Neural cell (in vitro differentiated cells): Measurements from ENCODE around the gene RASAL1. TPM values are rescaled to one million over a fixed set of nuclear protein-coding genes. Genes with fewer than 3 reads are reported as not detected.

Experiments
- H2AFZ ChIP-seq: fragments of 200-600, 300-800 bp; sonication (generic), shearing (Covaris generic); 2 replicates; pipeline ENCODE4 v1.6.0; 2014; ENCODE audit warnings: low read depth, mild to moderate bottlenecking, antibody characterized with exemption, low read length, moderate library complexity
- H3F3A ChIP-seq: fragments of 200-600 bp; shearing (Covaris generic); 2 replicates; pipeline ENCODE4 v1.6.1; 2016; ENCODE audit warnings: mild to moderate bottlenecking, moderate library complexity, mixed read lengths, antibody characterized with exemption, low read length; ENCODE audit not compliant: insufficient read depth, poor library complexity, severe bottlenecking
- H3K27ac ChIP-seq: fragments of 200-600, 300-800 bp; sonication (generic), shearing (Covaris generic); 2 replicates; pipeline ENCODE4 v1.5.1; 2014; ENCODE audit warnings: mild to moderate bottlenecking, low read length, moderate library complexity
- H3K27me3 ChIP-seq: fragments of 300-800, 200-600 bp; sonication (generic), shearing (Covaris generic); 2 replicates; pipeline ENCODE4 v1.6.0; 2014; ENCODE audit warnings: mild to moderate bottlenecking, low read depth, low read length, moderate library complexity; ENCODE audit not compliant: insufficient read depth
- H3K36me3 ChIP-seq: fragments of 300-800, 200-600 bp; sonication (generic), shearing (Covaris generic); 2 replicates; pipeline ENCODE4 v1.5.1; 2014; ENCODE audit warnings: mild to moderate bottlenecking, antibody characterized with exemption, low read length, moderate library complexity; ENCODE audit not compliant: insufficient read depth
- H3K4me2 ChIP-seq: fragments of 300-800, 200-600 bp; sonication (generic), shearing (Covaris generic); 2 replicates; pipeline ENCODE4 v1.6.0; 2014; ENCODE audit warnings: mild to moderate bottlenecking, low read length
- H3K4me3 ChIP-seq: fragments of 300-800, 200-600 bp; sonication (generic), shearing (Covaris generic); 2 replicates; pipeline ENCODE4 v1.5.1; 2014; ENCODE audit warnings: mild to moderate bottlenecking, low read length, moderate library complexity
- H3K79me2 ChIP-seq: fragments of 200-600 bp; shearing (Covaris generic); replicated peaks from 2 replicates; pipeline ENCODE4 v1.6.0; 2014; ENCODE audit warnings: mild to moderate bottlenecking, low read length, moderate library complexity; ENCODE audit not compliant: insufficient read depth
- H3K9ac ChIP-seq: fragments of 300-800, 200-600 bp; sonication (generic), shearing (Covaris generic); 2 replicates; pipeline ENCODE4 v1.6.1; 2016; ENCODE audit warnings: mild to moderate bottlenecking, low read length, mixed read lengths
- H3K9me2 ChIP-seq: fragments of 200-600 bp; shearing (Covaris generic); 2 replicates; pipeline ENCODE4 v1.6.1; 2016; ENCODE audit warnings: mild to moderate bottlenecking, low read length, mixed read lengths; ENCODE audit not compliant: insufficient read depth
- H3K9me3 ChIP-seq: fragments of 200-600, 300-800 bp; sonication (generic), shearing (Covaris generic); 2 replicates; pipeline ENCODE4 v1.6.1; 2016; ENCODE audit warnings: mild to moderate bottlenecking, mixed run types, low read length, moderate library complexity, mixed read lengths
- H4K20me1 ChIP-seq: fragments of 200-600 bp; shearing (Covaris generic); 2 replicates; pipeline ENCODE4 v1.6.1; 2016; ENCODE audit warnings: mild to moderate bottlenecking, mixed run types; ENCODE audit not compliant: insufficient read depth
- CTCF ChIP-seq: fragments of 450-650 bp; IDR thresholded peaks from 2 replicates; pipeline ENCODE4 v1.5.1; 2014; ENCODE audit warnings: antibody characterized with exemption, mild to moderate bottlenecking, moderate library complexity; ENCODE audit not compliant: poor library complexity, severe bottlenecking
- EP300 ChIP-seq: fragments of 450-650 bp; conservative IDR thresholded peaks from 2 replicates; pipeline ENCODE4 v1.6.1; 2014; ENCODE audit warnings: antibody characterized with exemption, mild to moderate bottlenecking, moderate library complexity; ENCODE audit not compliant: poor library complexity, severe bottlenecking
- EZH2 ChIP-seq: fragments of 200-600, 300-800 bp; shearing (Covaris generic), sonication (generic); IDR thresholded peaks from 2 replicates; pipeline ENCODE4 v1.6.1; 2014; ENCODE audit warnings: antibody characterized with exemption, low read length, borderline replicate concordance, mild to moderate bottlenecking; ENCODE audit not compliant: insufficient read depth, poor library complexity, severe bottlenecking
- MXI1 ChIP-seq: fragments of 450-650 bp; conservative IDR thresholded peaks from 2 replicates; pipeline ENCODE4 v1.6.1; 2014; ENCODE audit warnings: antibody characterized with exemption, mild to moderate bottlenecking; ENCODE audit not compliant: poor library complexity, severe bottlenecking
- POLR2AphosphoS5 ChIP-seq: IDR thresholded peaks from 2 replicates; pipeline ENCODE4 v1.6.1; 2012
- RAD21 ChIP-seq: fragments of 450-650 bp; conservative IDR thresholded peaks from 2 replicates; pipeline ENCODE4 v1.6.1; 2014; ENCODE audit warnings: antibody characterized with exemption, mild to moderate bottlenecking, moderate library complexity
- REST ChIP-seq: IDR thresholded peaks from 2 replicates; pipeline ENCODE4 v1.6.1; 2012; ENCODE audit warnings: borderline replicate concordance
- SMC3 ChIP-seq: fragments of 450-650 bp; conservative IDR thresholded peaks from 2 replicates; pipeline ENCODE4 v1.6.1; 2014; ENCODE audit warnings: antibody characterized with exemption, mild to moderate bottlenecking, moderate library complexity; ENCODE audit not compliant: poor library complexity
- TAF1 ChIP-seq: IDR thresholded peaks from 2 replicates; pipeline ENCODE4 v1.6.1; 2012; ENCODE audit warnings: low read depth
- polyA plus RNA-seq: library from polyadenylated mRNA; depleted of rRNA; stranded (reverse); fragments of >200 nt; gene quantifications from 2 replicates; pipeline ENCODE4 v1.2.3, GENCODE V29; 2014

RASAL1 gene
- polyA plus RNA-seq, 1 donor from 2014 or later, result 0.15 TPM

GRCh38 chr12:113128802-113129663, 6.5 kb downstream of the RASAL1 start:
- Histone ChIP-seq H4K20me1 (no peaks in the 10 kb centered on the region), H3K4me2 (no peak overlapping the region), H2AFZ (no peak overlapping the region), H3K9me2 (no peaks in the 10 kb centered on the region), H3K79me2 (no peaks in the 10 kb centered on the region), H3K4me3 (no peak overlapping the region), H3K27ac (no peak overlapping the region), H3K27me3 (no peaks in the 10 kb centered on the region), H3K9me3 (no peaks in the 10 kb centered on the region), H3F3A (no peaks in the 10 kb centered on the region), H3K36me3 (no peaks in the 10 kb centered on the region), H3K9ac (no peak overlapping the region)
- TF ChIP-seq POLR2AphosphoS5 (no peak), MXI1 (no peak), EZH2 (no peak), SMC3 (no peak), TAF1 (no peak), EP300 (no peak), RAD21 (no peak), CTCF (no peak), REST (no peak)

- Histone ChIP-seq H3K4me2 (no peak overlapping the region), H3K27ac (no peak overlapping the region), H2AFZ (no peak overlapping the region), H3F3A (no peaks in the 10 kb centered on the region), H3K79me2 (no peaks in the 10 kb centered on the region), H3K36me3 (no peaks in the 10 kb centered on the region), H4K20me1 (no peaks in the 10 kb centered on the region), H3K4me3 (no peak overlapping the region), H3K9me3 (no peaks in the 10 kb centered on the region), H3K9ac (no peak overlapping the region), H3K9me2 (no peaks in the 10 kb centered on the region), H3K27me3 (no peaks in the 10 kb centered on the region)
- TF ChIP-seq REST, result no peak
- TF ChIP-seq EP300, result no peak
- TF ChIP-seq TAF1, result no peak
- no peak for TF ChIP-seq CTCF
- no peak for TF ChIP-seq POLR2AphosphoS5
- TF ChIP-seq SMC3, result no peak
- TF ChIP-seq EZH2, result no peak
- TF ChIP-seq RAD21, result no peak
- TF ChIP-seq MXI1, result no peak
These were observed 7.8 kb downstream of the RASAL1 start for GRCh38 chr12:113127791-113128199.
